ENCODE data around the gene CAMTA1.

GRCh38 chr1:7335224-7335879 lies 550.1 kb downstream of the CAMTA1 start:
- no peak for TF ChIP-seq CTCF (IDR thresholded peaks at IDR 0.05; ENCODE audit: poor library complexity)
- TF ChIP-seq EZH2 (IDR thresholded peaks at IDR 0.05; ENCODE audit: borderline replicate concordance) = no peak
- no peak for TF ChIP-seq EZH2phosphoT487 (IDR thresholded peaks at IDR 0.05; ENCODE audit: low read depth, severe bottlenecking, unreplicated experiment)

All from hepatocyte (in vitro differentiated cells).